Endothelial cell of umbilical vein (primary cell): ENCODE measurements around the gene CCDC7. TPM values are rescaled to one million over a fixed set of nuclear protein-coding genes. Genes with fewer than 3 reads are reported as not detected.

ENCODE experiments used
- BruUV-seq: library from RNA; stranded (reverse); fragments of 400-500 nt; replicated peaks from 2 replicates; lab custom pipeline; 2021; lab: Mats Ljungman, UMichigan
- CTCF ChIA-PET: fragments of 300-600, 350-600 bp; sonication (Branson Sonifier 250); formaldehyde crosslinking; loops from one replicate; lab custom pipeline; 2021; ENCODE audit warnings: antibody characterized with exemption, inconsistent platforms; lab: Charles Lee
- POLR2A ChIA-PET: fragments of 300-600, 350-600 bp; sonication (Branson Sonifier 250); formaldehyde crosslinking; loops from one replicate; lab custom pipeline; 2021; ENCODE audit warnings: antibody characterized with exemption, inconsistent platforms; lab: Charles Lee
- DNase-seq: peaks from one replicate; pipeline ENCODE4 v3.0.0-alpha.2; 2011; ENCODE audit warnings: low read depth, low spot score
- FAIRE-seq: peaks from 2 replicates; lab custom pipeline; 2011; peaks lifted over from hg19 to GRCh38; lab: Jason Lieb, UNC
- H2AFZ ChIP-seq: 2 replicates; pipeline ENCODE4 v1.6.0; 2012; ENCODE audit warnings: low read depth, low read length, control low read depth, inconsistent platforms
- H3K27ac ChIP-seq: 2 replicates; pipeline ENCODE4 v1.5.1; 2011; ENCODE audit warnings: low read depth, mild to moderate bottlenecking, control low read depth, low read length, moderate library complexity; ENCODE audit not compliant: insufficient read depth
- H3K27me3 ChIP-seq, 2 experiments: 2 replicates each; pipeline versions ENCODE4 v1.6.0 to v1.6.1; 2011; ENCODE audit warnings: low read length in 2 of 2, mixed read lengths in 1 of 2; ENCODE audit not compliant: control insufficient read depth in 2 of 2, insufficient read depth in 2 of 2
- H3K36me3 ChIP-seq, 2 experiments: 2 replicates in 1 of 2; 3 replicates in 1 of 2; pipeline ENCODE4 v1.5.1; 2011; ENCODE audit warnings: low read length in 2 of 2, mild to moderate bottlenecking in 1 of 2, moderate library complexity in 1 of 2; ENCODE audit not compliant: control insufficient read depth in 2 of 2, insufficient read depth in 2 of 2; ENCODE audit errors: extremely low read depth in 1 of 2
- H3K4me1 ChIP-seq: 3 replicates; pipeline ENCODE4 v1.5.1; 2011; ENCODE audit warnings: mild to moderate bottlenecking, low read length; ENCODE audit not compliant: control insufficient read depth, insufficient read depth; ENCODE audit errors: extremely low read depth
- H3K4me2 ChIP-seq: 2 replicates; pipeline ENCODE4 v1.6.1; 2011; ENCODE audit warnings: low read length, control low read depth, mixed read lengths; ENCODE audit not compliant: insufficient read depth
- H3K4me3 ChIP-seq, 3 experiments: fragments of 200-600 bp in 1 of 3; sonication (generic), shearing (Covaris generic) in 1 of 3; replicated peaks in 1 of 3; 2 replicates each; pipeline ENCODE4 v1.5.1; 2011 to 2016; ENCODE audit warnings: control low read depth in 3 of 3, low read length in 3 of 3, mild to moderate bottlenecking in 2 of 3, inconsistent platforms in 1 of 3, low read depth in 1 of 3, moderate library complexity in 1 of 3; ENCODE audit not compliant: insufficient read depth in 1 of 3
- H3K79me2 ChIP-seq: 2 replicates; pipeline ENCODE4 v1.6.0; 2012; ENCODE audit warnings: low read length, inconsistent platforms; ENCODE audit not compliant: control insufficient read depth, insufficient read depth
- H3K9ac ChIP-seq: replicated peaks from 2 replicates; pipeline ENCODE3; 2011; ENCODE audit warnings: low read length, control low read depth; ENCODE audit not compliant: insufficient read depth; ENCODE audit errors: extremely low read depth
- H3K9me1 ChIP-seq: replicated peaks from 3 replicates; pipeline ENCODE4 v1.6.0; 2011; ENCODE audit warnings: mild to moderate bottlenecking, low read length; ENCODE audit not compliant: control insufficient read depth, insufficient read depth; ENCODE audit errors: extremely low read depth
- H3K9me3 ChIP-seq: replicated peaks from 2 replicates; pipeline ENCODE4 v1.5.1; 2012; ENCODE audit warnings: low read length, inconsistent platforms; ENCODE audit not compliant: control insufficient read depth, insufficient read depth
- H4K20me1 ChIP-seq: replicated peaks from 2 replicates; pipeline ENCODE3; 2011; ENCODE audit warnings: mild to moderate bottlenecking, low read length; ENCODE audit not compliant: control insufficient read depth, insufficient read depth; ENCODE audit errors: extremely low read depth
- CTCF ChIP-seq, 2 donors: IDR thresholded peaks; 1 replicate in 1 of 2; 2 replicates in 1 of 2; pipeline ENCODE4 v1.5.1; 2011; ENCODE audit warnings: low read length in 2 of 2, mild to moderate bottlenecking in 2 of 2, moderate library complexity in 2 of 2, control low read depth in 1 of 2, inconsistent platforms in 1 of 2, low read depth in 1 of 2; ENCODE audit not compliant: insufficient read depth in 1 of 2; ENCODE audit errors: extremely low read depth in 1 of 2
- EZH2 ChIP-seq: IDR thresholded peaks from 2 replicates; pipeline ENCODE4 v1.6.1; 2012; ENCODE audit warnings: borderline replicate concordance, low read depth, mild to moderate bottlenecking, moderate library complexity, low read length, inconsistent platforms; ENCODE audit not compliant: severe bottlenecking
- GATA2 ChIP-seq: IDR thresholded peaks from 2 replicates; pipeline ENCODE4 v1.7.0; 2011; ENCODE audit warnings: low read depth, mild to moderate bottlenecking, moderate library complexity, mixed read lengths, low read length; ENCODE audit not compliant: insufficient read length, insufficient read depth
- JUN ChIP-seq: IDR thresholded peaks from 2 replicates; pipeline ENCODE4 v1.6.1; 2011; ENCODE audit warnings: borderline replicate concordance, low read depth; ENCODE audit not compliant: insufficient read length, insufficient read depth
- MYC ChIP-seq: IDR thresholded peaks from one replicate; pipeline ENCODE4 v1.6.1; 2011; ENCODE audit warnings: mild to moderate bottlenecking, low read depth, low read length
- POLR2AphosphoS5 ChIP-seq: IDR thresholded peaks from 2 replicates; pipeline ENCODE4 v1.6.1; 2012; ENCODE audit warnings: low read depth, mild to moderate bottlenecking, control low read depth, low read length, moderate library complexity; ENCODE audit not compliant: insufficient read depth
- dilution Hi-C: fragments of 300-500 bp; cut with MboI; formaldehyde crosslinking; loops from one replicate; pipeline ENCODE4 v1.15.0; 2019; ENCODE audit warnings: low sequenced_read_pairs; ENCODE audit not compliant: extremely low pct_ligation_motif_present
- intact Hi-C: fragments of 100-400 bp; cut with micrococcal nuclease; formaldehyde crosslinking; loops from one replicate; pipeline ENCODE4 v1.10.0; 2022
- polyA plus RNA-seq, 4 experiments: library from polyadenylated mRNA; depleted of rRNA in 3 of 4; stranded (reverse) in 3 of 4; unstranded in 1 of 4; fragments of >200 nt; gene quantifications; 2 replicates each; pipeline versions ENCODE4 v1.2.1 to v1.2.3, GENCODE V29; 2011 to 2012; ENCODE audit warnings: missing spikeins in 1 of 4
- total RNA-seq: library from RNA; stranded (reverse); gene quantifications from 2 replicates; pipeline ENCODE4 v1.2.3, GENCODE V29; 2021
- TF ChIP-seq, protein P1 (sequence below): IDR thresholded peaks from 2 replicates; pipeline ENCODE4 v1.6.1; 2011; ENCODE audit not compliant: insufficient read depth, insufficient read length

Gene CCDC7
- total and polyA plus RNA-seq, 2 donors (not counting 3 experiments of a cell fraction or from before 2014, with no cell fraction given), result 0.35 to 8.2 TPM

- Histone ChIP-seq H3K4me3 (no peak overlapping the region), H3K79me2 (no peaks in the 10 kb centered on the region), H3K36me3 (no peaks in the 10 kb centered on the region), H3K27ac (no peak overlapping the region), H3K9me1 (no peaks in the 10 kb centered on the region), H3K9me3 (no peaks in the 10 kb centered on the region), H3K4me2 (no peak overlapping the region), H4K20me1 (no peaks in the 10 kb centered on the region), H3K9ac (no peak overlapping the region), H3K27me3 (no peaks in the 10 kb centered on the region), H3K4me1 (no peaks in the 10 kb centered on the region), H2AFZ (no peak overlapping the region)
- FAIRE-seq (no peak), DNase-seq (no peak)
- dilution Hi-C loops (no loop called here), intact Hi-C loops (loop anchor here (5.0 kb wide), 1 partner anchor 118 kb away; no protein-coding TSS in a partner anchor)
- ChIA-PET POLR2A (no interaction called here), CTCF (interaction anchor here (0.9 to 1.6 kb wide), 2 partner anchors 102 to 119 kb away, joined by 3 to 6 read pairs; no protein-coding TSS in a partner anchor)
- TF ChIP-seq CTCF (IDR thresholded peaks at IDR 0.05; ENCODE audit: extremely low read depth in 1 of 2, insufficient read depth in 1 of 2, low read depth in 1 of 2, low read length in 2 of 2) (no peak), JUN (no peak), EZH2 (no peak), POLR2AphosphoS5 (no peak), MYC (no peak), GATA2 (no peak)
- TF ChIP-seq, protein P1, sequence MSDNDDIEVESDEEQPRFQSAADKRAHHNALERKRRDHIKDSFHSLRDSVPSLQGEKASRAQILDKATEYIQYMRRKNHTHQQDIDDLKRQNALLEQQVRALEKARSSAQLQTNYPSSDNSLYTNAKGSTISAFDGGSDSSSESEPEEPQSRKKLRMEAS, result no peak
- no TSS peak for BruUV-seq
Observed at GRCh38 chr10:32889631-32890212, 443.8 kb downstream of the CCDC7 start.
